Measurements from ENCODE around the gene RASGRP2. TPM values are rescaled to one million over a fixed set of nuclear protein-coding genes. Genes with fewer than 3 reads are reported as not detected.

RASGRP2 gene
- 46.8 TPM for total RNA-seq
- long read RNA-seq, transcript RASGRP2-204 (5 exons, 642 nt): major isoform, 13 of 25 reads
- long read RNA-seq, partial matches to known transcripts: 0 of 25 reads
- long read RNA-seq, other reads (novel, unspliced or antisense): 6 of 25 reads

DNA sequence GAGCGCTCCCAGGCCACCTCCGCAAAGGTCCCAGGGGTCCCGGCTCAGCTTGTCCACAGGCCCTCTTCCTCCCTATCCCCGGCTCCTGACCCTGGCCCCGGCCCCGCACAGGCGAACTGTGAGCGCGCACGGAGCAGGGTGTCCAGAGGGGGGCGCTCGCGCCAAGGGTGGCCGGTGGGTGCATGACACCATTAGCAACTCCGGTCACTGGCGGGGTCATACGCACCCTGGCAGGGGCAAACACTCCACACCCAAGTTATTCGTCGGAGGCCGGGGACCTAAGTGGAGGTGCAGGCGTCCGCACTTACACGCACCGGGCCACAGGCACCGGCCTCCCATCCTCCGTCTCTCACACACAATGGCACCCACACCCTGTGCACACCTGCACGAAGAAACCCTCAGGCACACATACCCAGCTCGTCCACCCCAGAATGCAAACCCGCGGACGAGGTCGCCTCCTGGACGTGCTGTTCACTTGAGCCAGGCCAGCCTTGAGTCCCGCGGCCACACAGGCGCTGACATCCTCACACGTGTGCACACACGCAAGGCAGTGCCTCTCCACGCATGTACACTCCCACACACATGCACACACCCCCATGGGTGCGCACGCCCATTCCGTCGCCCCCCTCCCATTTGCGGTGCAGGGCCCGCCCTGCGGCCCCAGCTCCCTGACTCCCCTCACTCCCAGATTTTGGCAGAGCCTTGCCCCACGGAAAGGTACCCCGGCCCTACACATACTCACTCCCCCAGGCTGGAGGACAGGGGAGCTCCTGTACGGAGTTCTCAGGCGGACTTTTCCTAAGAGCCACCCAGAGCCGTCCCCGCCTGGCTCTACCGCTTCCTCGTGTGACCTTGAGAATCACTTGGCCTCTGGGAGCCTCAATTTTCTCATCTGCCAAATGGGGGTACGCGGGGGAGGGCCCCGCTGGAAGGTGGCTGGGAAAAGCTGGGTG lies at the start of gene RASGRP2:
Gene RASGRP2 (minus strand): TSS at position 552 of the 953 bp plus-strand sequence. CDS start 1,276 bp downstream, outside the sequence.
- ATAC-seq (peak; percentile 62), DNase-seq (ENCODE audit: missing footprints) (peak; percentile 96)
- intact Hi-C loops (cut with DNase I): loop anchor here (2.0 kb wide), 1 partner anchor 35 kb away; the partner anchor contains the start of gene SF1

DNA sequence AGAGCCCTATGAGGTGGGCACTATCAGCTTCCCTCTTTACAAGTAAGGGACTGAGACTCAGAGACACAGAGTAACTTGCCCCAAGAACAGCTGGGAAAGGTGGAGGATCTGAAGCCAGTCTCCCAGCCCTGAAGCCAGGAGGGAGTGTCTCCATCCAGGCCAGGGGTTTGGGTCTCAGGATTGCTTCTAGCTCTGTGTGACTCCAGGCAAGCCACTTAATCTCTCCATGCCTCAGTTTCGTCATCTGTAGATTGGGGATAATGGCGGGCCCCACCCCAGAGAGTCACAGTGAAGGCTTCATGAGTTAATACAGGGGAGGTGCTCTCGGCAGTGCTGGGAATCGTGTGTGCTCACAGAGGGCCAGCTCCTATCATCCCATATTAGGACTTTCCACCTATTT lies 48.5 kb upstream of the RASGRP2 start:
- DNase-seq (ENCODE audit: missing footprints) (no peak), ATAC-seq (no peak)
- intact Hi-C loops (cut with DNase I): no loop called here

GRCh38 chr11:64791781-64792291 lies 47.9 kb upstream of the RASGRP2 start:
- no peak for ATAC-seq
- intact Hi-C loops (cut with DNase I): no loop called here
- DNase-seq (ENCODE audit: missing footprints): no peak

- intact Hi-C loops (cut with DNase I): no loop called here
- peak; percentile 16 for DNase-seq (ENCODE audit: missing footprints)
- no peak for ATAC-seq
These were observed 46.5 kb upstream of the RASGRP2 start for GRCh38 chr11:64790205-64791095.

DNA sequence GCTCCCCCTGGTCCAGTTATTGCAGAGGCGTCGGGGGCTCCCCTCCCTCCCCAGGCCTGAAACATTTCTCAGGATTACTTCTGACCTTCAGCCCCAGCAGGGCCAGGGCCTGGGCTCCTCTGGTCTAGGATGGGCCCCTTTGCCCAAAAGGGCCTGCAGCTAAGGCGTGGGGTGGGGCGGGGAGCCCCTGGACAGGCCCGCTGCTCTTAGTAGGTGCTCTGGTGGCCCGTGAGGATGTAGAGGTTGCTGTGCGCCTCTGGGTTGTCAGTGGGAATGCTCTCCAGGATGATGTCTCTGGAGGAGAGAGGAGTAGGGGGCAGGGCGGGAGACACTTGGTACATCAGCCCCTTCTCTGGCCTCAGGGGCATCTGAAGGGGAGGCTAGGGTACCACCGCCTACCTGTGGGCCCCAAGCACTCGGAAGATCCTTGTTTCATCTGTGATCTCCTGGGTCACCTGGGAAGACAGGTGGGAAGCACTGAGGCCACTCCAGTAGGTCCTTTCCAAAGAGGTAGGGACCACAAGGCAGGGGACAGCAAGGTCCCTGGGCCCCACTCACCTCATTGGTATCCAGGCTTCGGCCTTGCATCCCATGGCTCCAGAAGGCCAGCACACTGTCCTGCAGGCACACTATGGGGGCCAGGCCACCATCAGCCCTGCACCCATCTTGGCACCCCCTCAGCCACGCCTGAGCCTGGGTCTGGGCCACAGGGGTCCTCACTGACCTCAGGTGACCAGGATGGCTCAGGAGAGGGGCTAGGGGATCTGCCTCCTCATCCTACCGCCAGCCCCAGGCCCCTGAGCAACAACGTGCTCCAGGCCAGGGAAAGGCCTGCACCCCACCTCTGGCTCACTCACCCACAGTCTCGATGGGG lies 45.6 kb upstream of the RASGRP2 start:
- intact Hi-C loops (cut with DNase I): no loop called here
- peak; percentile 43 for DNase-seq (ENCODE audit: missing footprints)
- ATAC-seq: no peak

DNA sequence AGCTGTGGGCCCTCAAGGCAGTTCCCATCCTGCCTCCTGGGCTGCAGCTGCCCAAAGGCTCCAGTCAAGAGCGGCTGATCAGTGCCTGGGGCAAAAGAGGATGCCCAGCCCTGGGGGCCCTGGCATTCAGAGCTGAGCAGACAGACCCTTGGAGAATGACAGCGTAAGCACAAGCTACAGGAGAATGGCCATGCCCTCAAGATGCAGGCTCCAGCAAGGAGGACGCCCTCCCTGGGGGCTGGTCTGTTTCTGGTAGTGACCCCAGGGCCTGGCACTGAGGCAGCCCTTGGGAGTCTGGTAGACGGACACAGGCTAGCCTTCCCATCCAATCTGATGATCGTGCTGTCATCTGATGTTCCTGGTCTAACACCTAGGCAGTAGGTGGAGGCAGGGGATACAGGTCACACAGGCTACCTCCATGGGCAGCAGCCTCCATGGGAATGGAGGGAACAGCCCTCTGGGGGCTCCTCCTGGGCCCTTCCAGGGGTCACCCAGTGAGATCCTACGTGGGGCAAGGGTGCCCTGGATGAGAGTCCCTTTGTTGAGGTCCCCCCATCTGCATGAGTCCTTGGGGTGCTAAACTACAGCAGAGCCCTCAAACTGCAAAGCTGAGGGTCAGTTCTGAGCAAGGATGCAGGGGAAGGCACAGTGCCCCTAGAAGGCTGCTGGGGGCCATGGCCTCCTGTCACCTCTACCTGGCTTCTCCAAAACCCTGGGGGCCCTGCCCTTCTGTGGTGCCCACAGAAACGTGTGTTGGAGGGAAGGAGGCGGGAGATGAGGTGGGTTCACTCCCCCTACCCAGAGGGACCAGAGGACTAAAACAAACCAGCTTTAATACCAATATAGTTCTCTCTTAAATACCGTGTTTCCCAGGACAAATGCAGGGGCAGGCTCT lies 44.6 kb upstream of the RASGRP2 start:
- DNase-seq (ENCODE audit: missing footprints) (peak; percentile 37), ATAC-seq (peak; percentile 15)
- intact Hi-C loops (cut with DNase I): no loop called here

GRCh38 chr11:64787526-64788320 lies 43.8 kb upstream of the RASGRP2 start:
- peak; percentile 79 for DNase-seq (ENCODE audit: missing footprints)
- ATAC-seq: peak; percentile 39
- intact Hi-C loops (cut with DNase I): no loop called here

DNA sequence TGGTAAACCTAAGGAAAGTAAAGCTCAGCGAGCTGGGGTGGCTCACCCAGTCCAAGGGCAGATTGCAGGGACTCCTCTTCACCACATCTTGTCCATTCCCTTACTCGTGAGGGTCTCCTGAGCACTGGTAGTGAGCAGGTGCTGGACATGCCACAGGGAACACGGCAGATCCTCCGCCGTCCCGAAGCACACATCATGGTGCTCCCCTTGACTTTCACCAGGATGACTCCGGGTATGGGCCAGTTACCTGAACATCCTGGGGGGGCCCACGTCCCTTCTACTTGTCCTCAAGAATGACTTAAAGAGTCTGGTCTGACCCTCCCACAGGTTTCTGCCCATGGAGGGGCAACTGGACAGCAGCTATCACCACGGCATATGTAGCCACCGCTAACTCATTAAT lies 42.4 kb upstream of the RASGRP2 start:
- DNase-seq (ENCODE audit: missing footprints): peak; percentile 28
- intact Hi-C loops (cut with DNase I): no loop called here
- no peak for ATAC-seq

DNA sequence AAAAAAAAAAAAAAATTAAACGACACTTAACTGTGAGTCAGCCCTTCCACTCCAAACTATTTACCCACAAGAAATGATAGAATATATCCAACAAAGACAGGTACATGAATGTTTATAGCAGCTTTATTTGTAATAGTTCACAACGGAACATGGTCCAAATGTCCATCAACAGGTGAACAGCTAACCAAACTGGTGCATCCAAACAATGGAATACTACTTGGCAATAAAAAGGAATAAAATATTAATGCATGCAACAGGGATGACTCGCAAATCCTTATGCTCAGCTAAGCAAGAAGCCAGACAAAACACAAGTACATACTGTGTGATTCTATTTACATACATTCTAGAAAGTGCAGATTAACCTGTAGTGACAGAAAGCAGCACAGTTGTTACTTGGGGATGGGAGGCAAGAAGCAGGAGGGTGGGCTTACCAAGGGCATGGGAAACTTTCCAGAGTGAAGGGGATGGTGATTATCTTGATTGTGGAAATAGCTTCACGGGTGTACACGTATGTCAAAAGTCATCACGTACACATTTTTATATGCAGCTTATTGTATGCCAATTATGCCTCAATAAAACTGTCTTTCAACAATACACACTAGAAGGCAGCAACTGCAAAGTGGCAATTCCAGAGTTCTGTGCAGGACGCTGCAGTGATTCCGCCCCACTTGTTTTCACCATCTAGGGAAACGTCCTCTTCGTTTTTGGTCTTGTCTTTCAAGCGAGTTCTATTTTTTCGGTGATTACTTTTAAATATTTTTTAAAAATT lies 41.1 kb upstream of the RASGRP2 start:
- intact Hi-C loops (cut with DNase I): no loop called here
- DNase-seq (ENCODE audit: missing footprints): no peak
- ATAC-seq: no peak

DNA sequence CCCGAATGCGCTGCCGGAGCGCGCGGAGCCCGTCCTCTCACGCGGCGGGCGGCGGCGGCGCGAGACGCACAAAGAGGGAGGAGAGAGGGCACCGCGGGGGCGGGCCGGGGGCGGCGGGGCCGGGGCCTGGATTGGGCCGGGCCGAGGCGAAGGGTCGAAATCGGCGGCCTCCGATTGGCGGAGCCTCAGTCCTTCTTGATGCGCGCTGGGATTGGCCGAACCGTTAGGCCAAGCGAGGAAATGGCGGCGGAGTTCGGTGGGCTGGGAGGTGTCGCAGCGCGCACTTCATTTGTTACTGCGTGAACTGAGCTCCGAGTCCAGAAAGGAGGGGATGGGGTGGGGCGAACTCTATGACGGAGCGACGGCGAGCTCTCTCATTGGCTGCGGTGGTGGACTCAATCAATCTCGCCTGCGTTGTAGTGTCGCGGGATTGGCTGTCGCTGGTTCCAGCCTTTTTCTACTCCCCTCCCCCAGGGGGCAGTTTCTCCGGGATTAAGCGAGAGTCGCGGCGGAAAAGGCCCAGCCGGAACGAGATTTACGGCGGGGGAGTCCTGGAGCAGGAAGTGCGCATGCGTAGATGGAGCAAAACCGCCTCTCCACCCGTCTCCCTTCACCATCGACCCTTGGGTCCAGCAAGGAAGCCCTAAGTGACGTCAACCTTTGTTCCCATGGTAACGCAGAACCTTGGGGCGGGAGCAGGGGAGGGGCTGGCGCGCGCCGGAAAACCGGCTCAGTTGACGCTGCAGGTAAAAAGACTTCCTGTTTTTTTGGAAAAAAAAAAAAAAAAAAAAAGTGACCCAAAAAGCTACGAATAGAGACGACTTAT lies 34.7 kb upstream of the RASGRP2 start, which contains the start of gene SF1:
Gene SF1 (minus strand): TSS at position 70 of the 826 bp plus-strand sequence. CDS start 150 bp downstream, outside the sequence.
- ATAC-seq (peak; percentile 96), DNase-seq (ENCODE audit: missing footprints) (peak; percentile 99)
- intact Hi-C loops (cut with DNase I): loop anchor here (2.0 kb wide), 1 partner anchor 36 kb away; no protein-coding TSS in a partner anchor

- ATAC-seq (no peak), DNase-seq (ENCODE audit: missing footprints) (no peak)
- intact Hi-C loops (cut with DNase I): loop anchor here (2.0 kb wide), 1 partner anchor 35 kb away; no protein-coding TSS in a partner anchor
These were observed 34.2 kb upstream of the RASGRP2 start for GRCh38 chr11:64778223-64778472.

DNA sequence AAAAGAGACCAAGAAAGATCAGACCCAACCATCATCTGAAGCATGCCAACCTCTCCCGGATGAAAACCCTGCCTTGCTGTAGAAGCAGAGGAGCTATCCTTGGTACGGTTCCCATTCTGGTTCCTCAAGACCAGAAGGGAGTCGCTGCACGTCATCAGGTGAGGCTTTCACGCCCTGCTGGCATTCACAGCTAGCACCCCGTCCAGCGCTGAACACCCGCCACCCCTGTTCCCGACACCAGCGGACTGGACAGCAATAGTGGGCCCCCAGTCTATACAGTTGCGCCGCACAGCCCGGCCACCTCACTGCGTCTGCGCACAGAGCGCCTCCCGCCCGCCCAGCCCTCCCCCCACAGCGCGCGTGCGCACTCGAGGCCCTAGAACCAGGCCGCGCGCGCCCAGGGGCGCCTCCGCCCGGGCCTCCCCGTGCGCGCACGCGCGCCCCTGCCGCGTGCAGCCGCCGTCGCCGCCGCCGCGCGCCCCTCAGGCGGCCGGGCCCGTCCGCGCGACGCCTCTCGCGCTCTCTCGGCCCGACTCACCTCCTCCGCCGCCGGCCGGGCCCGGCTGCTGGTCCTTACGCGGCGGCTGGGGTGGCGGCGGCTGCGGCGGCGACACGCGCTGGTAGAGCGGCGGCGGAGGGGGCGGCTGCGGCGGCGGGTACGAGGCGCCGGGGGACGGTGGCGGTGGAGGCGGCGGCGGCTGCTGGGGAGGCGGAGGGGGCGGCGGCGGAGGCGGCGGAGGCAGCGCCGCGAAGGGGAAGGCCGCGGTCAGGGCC lies 33.7 kb upstream of the RASGRP2 start:
- ATAC-seq (peak; percentile 29), DNase-seq (ENCODE audit: missing footprints) (peak; percentile 93)
- intact Hi-C loops (cut with DNase I): loop anchor here (2.0 kb wide), 2 partner anchors 15 to 35 kb away; no protein-coding TSS in a partner anchor

GRCh38 chr11:64776875-64777274 lies 32.9 kb upstream of the RASGRP2 start:
- ATAC-seq (no peak), DNase-seq (ENCODE audit: missing footprints) (no peak)
- intact Hi-C loops (cut with DNase I): loop anchor here (2.0 kb wide), 1 partner anchor 14 kb away; no protein-coding TSS in a partner anchor

- ATAC-seq (no peak), DNase-seq (ENCODE audit: missing footprints) (no peak)
- intact Hi-C loops (cut with DNase I): loop anchor here (2.0 kb wide), 1 partner anchor 14 kb away; no protein-coding TSS in a partner anchor
These were observed 32.5 kb upstream of the RASGRP2 start for GRCh38 chr11:64776425-64776824.

Measured in Right ventricle myocardium inferior (tissue), 1 donor.